GM23338 (cell line): ENCODE measurements around the gene SFXN5.

ENCODE experiments used
- EZH2 ChIP-seq: fragments of 200-600 bp; sonication (generic); IDR thresholded peaks from one replicate; pipeline ENCODE4 v1.8.0; 2017; ENCODE audit warnings: antibody characterized with exemption, mild to moderate bottlenecking, low read depth; ENCODE audit not compliant: unreplicated experiment
- EZH2phosphoT487 ChIP-seq: fragments of 200-600 bp; sonication (generic); IDR thresholded peaks from one replicate; pipeline ENCODE4 v1.8.1; 2018; ENCODE audit warnings: antibody characterized with exemption; ENCODE audit not compliant: unreplicated experiment
- JUNB ChIP-seq: IDR thresholded peaks from one replicate; pipeline ENCODE4 v1.6.1; 2016; ENCODE audit warnings: antibody characterized with exemption; ENCODE audit not compliant: unreplicated experiment
- POLR2AphosphoS5 ChIP-seq: IDR thresholded peaks from 2 replicates; pipeline ENCODE4 v1.6.1; 2016; ENCODE audit warnings: antibody characterized with exemption, low read depth
- TF ChIP-seq, protein P1 (sequence below), 2 experiments: fragments of 200-600 bp in 1 of 2; sonication (generic) in 1 of 2; conservative IDR thresholded peaks; 2 replicates each; pipeline versions ENCODE4 v1.5.1 to v1.6.1; 2016 to 2017; ENCODE audit warnings: antibody characterized with exemption in 2 of 2, low read depth in 2 of 2, mild to moderate bottlenecking in 2 of 2, moderate library complexity in 1 of 2
- TF ChIP-seq, protein P2 (sequence below): IDR thresholded peaks from one replicate; pipeline ENCODE4 v1.6.1; 2018; ENCODE audit warnings: antibody characterized with exemption; ENCODE audit not compliant: unreplicated experiment

DNA sequence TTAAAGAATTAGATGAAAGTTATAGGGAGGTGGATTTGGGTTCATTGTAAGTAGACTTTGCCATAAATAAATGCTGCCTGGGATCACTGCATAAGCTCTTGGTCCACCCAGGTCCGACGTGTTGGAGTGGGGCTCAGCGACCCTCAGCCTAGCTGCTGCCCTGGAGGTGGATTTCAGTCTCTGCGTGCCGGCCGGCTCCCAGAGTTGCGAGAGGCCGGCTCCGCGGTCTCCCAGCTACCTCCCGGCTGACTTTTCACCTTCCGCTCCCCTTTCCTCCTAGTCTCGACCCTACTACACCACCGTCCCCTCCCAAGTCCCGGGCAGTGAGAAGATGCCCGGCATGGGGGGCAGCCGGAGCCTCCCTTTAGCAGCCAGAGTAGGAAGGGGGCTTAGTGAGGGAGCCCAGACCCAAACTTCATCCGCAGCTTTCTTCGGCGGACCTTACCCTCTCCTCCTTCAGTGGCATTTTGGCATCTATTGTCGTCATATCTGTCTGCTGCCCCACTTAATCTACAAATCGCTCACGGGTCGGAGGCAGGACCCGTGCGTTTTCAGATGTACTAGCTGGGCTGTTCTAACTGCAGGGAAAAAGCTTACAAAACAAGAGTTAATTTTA is 146.1 kb downstream of the SFXN5 start:
- TF ChIP-seq, protein P1, sequence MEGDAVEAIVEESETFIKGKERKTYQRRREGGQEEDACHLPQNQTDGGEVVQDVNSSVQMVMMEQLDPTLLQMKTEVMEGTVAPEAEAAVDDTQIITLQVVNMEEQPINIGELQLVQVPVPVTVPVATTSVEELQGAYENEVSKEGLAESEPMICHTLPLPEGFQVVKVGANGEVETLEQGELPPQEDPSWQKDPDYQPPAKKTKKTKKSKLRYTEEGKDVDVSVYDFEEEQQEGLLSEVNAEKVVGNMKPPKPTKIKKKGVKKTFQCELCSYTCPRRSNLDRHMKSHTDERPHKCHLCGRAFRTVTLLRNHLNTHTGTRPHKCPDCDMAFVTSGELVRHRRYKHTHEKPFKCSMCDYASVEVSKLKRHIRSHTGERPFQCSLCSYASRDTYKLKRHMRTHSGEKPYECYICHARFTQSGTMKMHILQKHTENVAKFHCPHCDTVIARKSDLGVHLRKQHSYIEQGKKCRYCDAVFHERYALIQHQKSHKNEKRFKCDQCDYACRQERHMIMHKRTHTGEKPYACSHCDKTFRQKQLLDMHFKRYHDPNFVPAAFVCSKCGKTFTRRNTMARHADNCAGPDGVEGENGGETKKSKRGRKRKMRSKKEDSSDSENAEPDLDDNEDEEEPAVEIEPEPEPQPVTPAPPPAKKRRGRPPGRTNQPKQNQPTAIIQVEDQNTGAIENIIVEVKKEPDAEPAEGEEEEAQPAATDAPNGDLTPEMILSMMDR (conservative IDR thresholded peaks at IDR 0.05; ENCODE audit: low read depth in 2 of 2) = no peak
- TF ChIP-seq JUNB (no peak), POLR2AphosphoS5 (no peak), EZH2phosphoT487 (peak; percentile 78), EZH2 (peak; percentile 91)
- TF ChIP-seq, protein P2, sequence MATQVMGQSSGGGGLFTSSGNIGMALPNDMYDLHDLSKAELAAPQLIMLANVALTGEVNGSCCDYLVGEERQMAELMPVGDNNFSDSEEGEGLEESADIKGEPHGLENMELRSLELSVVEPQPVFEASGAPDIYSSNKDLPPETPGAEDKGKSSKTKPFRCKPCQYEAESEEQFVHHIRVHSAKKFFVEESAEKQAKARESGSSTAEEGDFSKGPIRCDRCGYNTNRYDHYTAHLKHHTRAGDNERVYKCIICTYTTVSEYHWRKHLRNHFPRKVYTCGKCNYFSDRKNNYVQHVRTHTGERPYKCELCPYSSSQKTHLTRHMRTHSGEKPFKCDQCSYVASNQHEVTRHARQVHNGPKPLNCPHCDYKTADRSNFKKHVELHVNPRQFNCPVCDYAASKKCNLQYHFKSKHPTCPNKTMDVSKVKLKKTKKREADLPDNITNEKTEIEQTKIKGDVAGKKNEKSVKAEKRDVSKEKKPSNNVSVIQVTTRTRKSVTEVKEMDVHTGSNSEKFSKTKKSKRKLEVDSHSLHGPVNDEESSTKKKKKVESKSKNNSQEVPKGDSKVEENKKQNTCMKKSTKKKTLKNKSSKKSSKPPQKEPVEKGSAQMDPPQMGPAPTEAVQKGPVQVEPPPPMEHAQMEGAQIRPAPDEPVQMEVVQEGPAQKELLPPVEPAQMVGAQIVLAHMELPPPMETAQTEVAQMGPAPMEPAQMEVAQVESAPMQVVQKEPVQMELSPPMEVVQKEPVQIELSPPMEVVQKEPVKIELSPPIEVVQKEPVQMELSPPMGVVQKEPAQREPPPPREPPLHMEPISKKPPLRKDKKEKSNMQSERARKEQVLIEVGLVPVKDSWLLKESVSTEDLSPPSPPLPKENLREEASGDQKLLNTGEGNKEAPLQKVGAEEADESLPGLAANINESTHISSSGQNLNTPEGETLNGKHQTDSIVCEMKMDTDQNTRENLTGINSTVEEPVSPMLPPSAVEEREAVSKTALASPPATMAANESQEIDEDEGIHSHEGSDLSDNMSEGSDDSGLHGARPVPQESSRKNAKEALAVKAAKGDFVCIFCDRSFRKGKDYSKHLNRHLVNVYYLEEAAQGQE = no peak
